DOHH2 (cell line): ENCODE results near the gene NCOR2.

ENCODE experiments used
- H3F3A ChIP-seq: fragments of 200-600 bp; sonication (generic), shearing (Covaris generic); 2 replicates; pipeline ENCODE4 v1.6.0; 2016; ENCODE audit warnings: antibody characterized with exemption, mild to moderate bottlenecking; ENCODE audit not compliant: control insufficient read depth, insufficient read depth
- H3K27ac ChIP-seq: fragments of 200-600 bp; sonication (generic); 2 replicates; pipeline ENCODE4 v1.5.1; 2014; ENCODE audit warnings: low read depth, mild to moderate bottlenecking, low read length, moderate library complexity
- H3K27me3 ChIP-seq: fragments of 200-600 bp; sonication (generic); 2 replicates; pipeline ENCODE4 v1.6.1; 2014; ENCODE audit warnings: mild to moderate bottlenecking, low read length, mixed read lengths; ENCODE audit not compliant: control insufficient read depth
- H3K36me3 ChIP-seq: fragments of 200-600 bp; sonication (generic); 2 replicates; pipeline ENCODE4 v1.6.1; 2014; ENCODE audit warnings: mild to moderate bottlenecking, low read length, moderate library complexity, mixed read lengths; ENCODE audit not compliant: control insufficient read depth
- H3K4me1 ChIP-seq: fragments of 200-600 bp; sonication (generic); 2 replicates; pipeline ENCODE4 v1.6.1; 2014; ENCODE audit warnings: mild to moderate bottlenecking, low read length, mixed read lengths; ENCODE audit not compliant: control insufficient read depth
- H3K4me2 ChIP-seq: fragments of 200-600 bp; sonication (generic); 2 replicates; pipeline ENCODE4 v1.6.0; 2014; ENCODE audit warnings: mild to moderate bottlenecking, low read length, moderate library complexity
- H3K4me3 ChIP-seq: fragments of 200-600 bp; sonication (generic); 2 replicates; pipeline ENCODE4 v1.5.1; 2014; ENCODE audit warnings: mild to moderate bottlenecking, low read length, mixed read lengths
- H3K79me2 ChIP-seq: fragments of 200-600 bp; sonication (generic); 2 replicates; pipeline ENCODE4 v1.6.1; 2014; ENCODE audit warnings: mild to moderate bottlenecking, low read length, mixed read lengths; ENCODE audit not compliant: control insufficient read depth
- H3K9me2 ChIP-seq: fragments of 200-600 bp; sonication (generic); replicated peaks from 2 replicates; pipeline ENCODE4 v1.6.1; 2014; ENCODE audit warnings: mild to moderate bottlenecking, low read length, mixed read lengths; ENCODE audit not compliant: control insufficient read depth
- H3K9me3 ChIP-seq: fragments of 200-600 bp; sonication (generic); 2 replicates; pipeline ENCODE4 v1.6.1; 2014; ENCODE audit warnings: antibody characterized with exemption, low read length, mixed read lengths; ENCODE audit not compliant: control insufficient read depth, insufficient read depth
- H4K20me1 ChIP-seq: fragments of 200-600 bp; sonication (generic); 2 replicates; pipeline ENCODE4 v1.6.0; 2014; ENCODE audit warnings: low read depth, mild to moderate bottlenecking, antibody characterized with exemption, low read length, moderate library complexity; ENCODE audit not compliant: control insufficient read depth, insufficient read depth
- CTCF ChIP-seq: fragments of 200-600 bp; sonication (generic); IDR thresholded peaks from one replicate; pipeline ENCODE4 v1.5.1; 2014; ENCODE audit warnings: antibody characterized with exemption, mild to moderate bottlenecking, low read depth, low read length; ENCODE audit not compliant: poor library complexity, severe bottlenecking
- EZH2phosphoT487 ChIP-seq: fragments of 200-600 bp; sonication (generic); IDR thresholded peaks from 2 replicates; pipeline ENCODE4 v1.6.1; 2017; ENCODE audit warnings: borderline replicate concordance, mild to moderate bottlenecking, antibody characterized with exemption, low read length, moderate library complexity, mixed read lengths

Gene NCOR2

GRCh38 chr12:124605150-124605882 lies 37.9 kb upstream of the NCOR2 start:
- Histone ChIP-seq H3K4me1 (peaks cover 28% of the 10 kb centered on the region), H4K20me1 (peaks cover 6% of the 10 kb centered on the region), H3K27me3 (peaks cover 58% of the 10 kb centered on the region), H3K9me2 (no peaks in the 10 kb centered on the region), H3K4me2 (no peak overlapping the region), H3K36me3 (no peaks in the 10 kb centered on the region), H3F3A (peaks cover 7% of the 10 kb centered on the region), H3K79me2 (no peaks in the 10 kb centered on the region), H3K9me3 (no peaks in the 10 kb centered on the region), H3K4me3 (no peak overlapping the region), H3K27ac (no peak overlapping the region)
- TF ChIP-seq CTCF, result no peak
- TF ChIP-seq EZH2phosphoT487, result no peak

GRCh38 chr12:124604264-124604680 lies 36.9 kb upstream of the NCOR2 start:
- no peak overlapping the region for H3K4me3 ChIP-seq
- no peak overlapping the region for H3K4me2 ChIP-seq
- peaks cover 6% of the 10 kb centered on the region; the same call in 1 of the 2 replicates for H3K9me3 ChIP-seq
- no peak for TF ChIP-seq CTCF
- TF ChIP-seq EZH2phosphoT487, result no peak
- H4K20me1 ChIP-seq, result peaks cover under 1% of the 10 kb centered on the region; the same call in 1 of the 2 replicates
- H3K9me2 ChIP-seq, result no peaks in the 10 kb centered on the region
- H3K79me2 ChIP-seq, result no peaks in the 10 kb centered on the region
- H3K27me3 ChIP-seq, result peaks cover 57% of the 10 kb centered on the region
- H3F3A ChIP-seq, result peaks cover 7% of the 10 kb centered on the region
- no peak overlapping the region for H3K27ac ChIP-seq
- H3K36me3 ChIP-seq, result no peaks in the 10 kb centered on the region
- H3K4me1 ChIP-seq, result peaks cover 18% of the 10 kb centered on the region

GRCh38 chr12:124603831-124604251 lies 36.4 kb upstream of the NCOR2 start:
- Histone ChIP-seq H3K4me3 (no peak overlapping the region), H3K4me2 (no peak overlapping the region), H3K79me2 (no peaks in the 10 kb centered on the region), H3K36me3 (no peaks in the 10 kb centered on the region), H3F3A (peaks cover 7% of the 10 kb centered on the region), H3K9me2 (no peaks in the 10 kb centered on the region), H3K27ac (no peak overlapping the region), H4K20me1 (no peaks in the 10 kb centered on the region), H3K9me3 (peaks cover 7% of the 10 kb centered on the region; the same call in 1 of the 2 replicates), H3K27me3 (peaks cover 59% of the 10 kb centered on the region), H3K4me1 (peaks cover 14% of the 10 kb centered on the region)
- no peak for TF ChIP-seq CTCF
